HG03045 (cell line): ENCODE data around the gene AASDHPPT.
A peak's percentile ranks its signal among the peaks of the same experiment; 100 is the strongest.

ENCODE experiments used
- ATAC-seq: cut with Tn5 transposase; IDR thresholded peaks from one replicate; pipeline ENCODE4 v1.9.1; 2021; ENCODE audit warnings: mild to moderate bottlenecking, moderate library complexity; ENCODE audit not compliant: unreplicated experiment

The AASDHPPT gene

DNA sequence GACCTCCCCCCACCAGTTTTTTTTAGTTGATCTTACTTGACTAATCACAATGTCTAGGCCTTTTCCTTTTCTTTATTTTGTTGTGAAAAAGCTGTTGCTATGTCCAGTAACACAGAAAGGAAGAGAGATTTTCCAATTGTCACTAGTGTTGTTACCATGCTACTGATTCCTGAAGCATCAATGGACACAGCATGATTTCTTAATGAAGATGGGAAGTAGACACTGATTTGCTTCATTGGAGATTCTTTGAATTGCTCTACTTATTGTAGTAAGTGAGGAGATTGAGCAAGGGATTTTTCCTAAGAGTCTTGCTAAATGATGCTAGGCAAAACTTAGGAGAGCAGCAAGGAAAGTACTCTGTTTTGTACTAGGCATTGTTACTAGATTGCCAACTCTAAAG lies 4.6 kb downstream of the AASDHPPT start:
- ATAC-seq, result no peak

DNA sequence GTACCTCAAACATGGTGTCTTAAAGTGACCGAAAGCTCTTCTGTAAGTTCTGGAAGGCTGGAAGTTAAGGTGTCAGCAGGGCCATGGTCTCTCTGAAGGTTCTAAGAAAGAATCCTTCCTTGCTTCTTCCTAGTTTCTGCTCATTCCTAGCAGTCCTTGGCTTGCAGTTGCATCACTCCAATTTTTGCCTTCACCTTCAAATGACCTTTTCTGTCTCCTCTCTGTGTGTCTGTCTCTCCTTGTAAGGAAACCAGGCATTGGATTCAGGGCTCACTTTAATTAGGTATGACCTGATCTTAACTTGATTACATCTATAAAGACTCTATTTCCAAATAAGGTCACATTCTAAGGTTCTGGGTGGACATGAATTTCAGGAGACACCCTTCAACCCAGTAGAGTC lies 8.7 kb downstream of the AASDHPPT start:
- ATAC-seq, result no peak

DNA sequence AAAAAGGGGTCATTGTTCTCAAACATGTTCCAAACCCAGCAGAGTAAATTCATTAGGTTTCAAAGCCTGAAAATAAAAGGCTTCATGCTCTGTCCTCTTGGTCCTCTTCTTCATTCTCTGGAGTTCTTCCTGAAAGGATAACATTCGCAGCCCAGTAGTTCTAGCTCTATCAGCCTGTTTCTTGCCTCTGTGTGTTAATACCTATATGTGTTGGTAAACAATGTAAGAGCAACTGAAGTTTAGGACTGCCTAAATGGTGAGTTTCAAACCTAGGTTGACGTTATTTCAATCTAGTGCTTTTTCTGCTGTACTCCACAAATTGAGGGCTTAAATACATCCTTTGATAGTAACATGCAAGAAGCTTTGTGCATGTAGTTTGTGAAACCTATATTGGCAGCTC lies 9.4 kb downstream of the AASDHPPT start:
- no peak for ATAC-seq

DNA sequence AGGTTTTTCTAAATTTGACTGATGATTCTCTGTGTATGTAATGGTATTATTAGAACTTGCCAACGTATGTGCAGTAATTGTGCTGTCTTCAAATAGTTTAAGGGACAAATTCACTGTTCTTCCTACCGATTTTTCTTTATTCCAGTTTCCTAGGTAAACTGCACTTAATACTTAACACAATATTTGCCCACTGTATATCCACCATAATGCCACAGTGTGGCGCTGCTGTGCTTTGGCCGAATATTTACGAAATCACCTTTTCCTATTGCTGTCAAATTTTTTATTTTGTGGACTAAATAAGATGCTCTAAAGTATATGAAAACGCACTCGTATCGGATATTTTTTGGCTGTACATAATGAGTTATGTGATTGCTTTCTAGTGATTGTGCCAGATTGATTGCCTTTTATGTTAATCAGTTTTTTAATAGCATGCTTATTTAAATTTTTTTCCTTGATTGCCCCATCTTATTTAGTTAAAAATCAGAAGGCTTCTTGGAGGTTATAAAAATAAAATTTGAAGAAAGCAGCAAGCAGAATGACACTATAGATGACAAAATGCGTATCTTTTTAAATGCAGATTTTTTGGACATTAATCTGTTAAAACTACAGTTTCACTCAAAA lies 10.5 kb downstream of the AASDHPPT start:
- no peak for ATAC-seq

DNA sequence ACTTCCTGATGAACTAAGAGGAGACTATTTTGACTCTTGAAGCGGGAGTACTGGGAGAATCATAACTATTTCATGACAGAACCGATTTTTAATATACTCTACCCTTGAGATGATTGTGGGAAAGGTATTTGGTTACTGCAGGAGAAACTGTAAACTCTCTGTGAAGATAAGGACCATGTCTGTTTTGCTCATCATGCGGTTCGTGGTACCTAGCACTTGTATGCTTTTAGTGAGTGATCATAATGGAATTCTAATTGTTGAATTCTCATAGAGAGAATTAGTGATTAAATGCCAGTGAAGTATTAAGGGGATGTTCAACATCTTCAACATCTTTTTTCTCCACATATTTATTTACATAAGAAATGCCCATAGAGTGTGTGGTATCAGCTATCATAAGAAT lies 11.4 kb downstream of the AASDHPPT start:
- ATAC-seq, result no peak

DNA sequence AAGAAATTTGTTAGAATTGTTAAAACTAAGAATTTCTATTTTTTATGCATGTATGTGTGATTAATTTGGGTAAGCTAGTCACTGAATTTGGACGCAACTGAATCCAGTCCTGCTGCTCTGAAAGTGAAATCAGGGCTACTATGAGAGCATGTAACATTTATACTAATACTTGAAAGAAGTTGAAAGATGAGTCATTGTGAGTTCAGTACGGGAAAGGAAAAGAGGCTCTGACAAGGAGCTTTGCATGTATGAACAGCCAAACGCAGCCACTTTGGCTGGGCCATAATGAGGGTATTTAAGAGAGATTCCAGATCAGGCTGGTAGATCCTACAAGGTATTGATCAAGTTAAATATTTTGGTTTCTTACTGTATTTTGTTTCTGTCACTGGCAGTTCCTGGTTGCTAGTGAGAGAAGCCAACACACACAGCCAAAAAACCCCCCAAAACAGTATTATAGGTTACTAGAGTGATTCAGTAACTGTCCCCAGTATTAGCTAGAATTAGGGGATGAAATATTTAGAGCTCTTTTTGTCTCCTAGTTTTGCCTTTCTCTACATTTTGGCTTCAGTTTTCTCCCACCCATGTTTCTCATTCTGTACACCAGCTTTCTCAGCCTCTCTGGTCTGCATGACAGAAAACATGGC lies 14.1 kb downstream of the AASDHPPT start:
- ATAC-seq, result peak; percentile 99

DNA sequence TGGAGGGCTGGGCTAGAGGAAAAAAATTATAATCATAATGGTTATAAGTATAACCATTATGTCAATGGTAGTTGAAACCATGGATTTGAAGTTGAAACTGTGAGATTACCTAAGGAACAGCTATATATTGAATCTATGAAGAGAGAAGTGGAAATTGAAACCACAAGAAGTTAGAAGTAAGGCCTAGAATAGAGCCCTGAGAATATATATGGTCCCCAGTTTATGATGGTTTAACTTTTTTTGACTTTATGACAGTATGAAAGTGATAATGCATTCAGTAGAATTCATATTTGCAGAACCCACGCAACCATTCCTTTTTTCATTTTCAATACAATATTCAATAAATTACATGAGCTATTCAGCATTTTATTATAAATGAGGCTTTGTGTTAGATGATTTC lies 15.0 kb downstream of the AASDHPPT start:
- ATAC-seq, result no peak

DNA sequence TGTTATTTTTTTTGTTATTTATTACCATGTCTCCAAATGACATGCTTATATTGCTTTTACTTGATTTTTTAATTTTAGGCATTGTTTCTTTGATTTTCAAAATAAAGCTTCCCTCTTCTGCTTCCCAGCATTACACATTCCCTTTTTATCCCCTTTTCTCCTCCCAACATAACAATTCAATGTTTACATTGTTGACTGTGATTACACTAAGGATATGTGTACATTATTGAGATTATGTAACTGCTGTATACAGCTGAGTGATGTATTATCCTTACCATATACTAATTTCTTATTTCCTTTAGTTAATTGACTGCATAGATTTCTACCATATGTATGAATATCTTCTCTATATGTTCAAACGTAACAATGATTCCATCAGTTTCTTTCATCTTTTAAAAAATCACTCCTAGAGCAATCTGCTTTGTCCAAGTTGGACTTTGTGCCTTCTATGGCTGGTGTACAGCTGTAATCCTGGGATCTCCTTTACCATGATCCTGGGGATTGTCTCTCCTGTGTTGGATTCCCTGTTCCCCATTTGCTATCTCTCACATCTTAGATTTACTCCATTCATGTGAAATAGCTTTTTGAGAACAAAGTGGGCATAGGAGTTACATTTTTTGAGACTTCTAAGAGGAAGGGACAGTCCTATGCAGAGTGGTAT lies 21.6 kb downstream of the AASDHPPT start:
- ATAC-seq, result no peak

DNA sequence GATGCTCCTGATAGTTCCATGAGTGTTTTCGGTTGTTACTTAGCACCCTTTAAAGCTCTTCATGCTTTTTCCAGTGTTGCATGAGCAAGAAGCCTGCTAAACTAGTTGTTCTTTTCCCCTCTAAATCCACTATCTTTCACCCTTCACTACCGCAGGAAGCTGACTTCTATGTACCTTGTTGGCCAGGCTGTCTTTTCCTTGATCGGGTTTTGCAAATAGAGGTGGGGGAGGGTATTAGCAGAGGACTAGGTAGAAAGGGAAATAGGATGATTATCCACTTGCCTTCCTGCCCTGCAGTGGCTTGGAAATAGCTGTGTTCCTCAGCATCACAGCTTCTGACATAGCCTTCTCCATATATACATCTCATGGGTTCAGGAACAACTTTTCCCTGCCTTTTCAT lies 23.9 kb downstream of the AASDHPPT start:
- no peak for ATAC-seq

DNA sequence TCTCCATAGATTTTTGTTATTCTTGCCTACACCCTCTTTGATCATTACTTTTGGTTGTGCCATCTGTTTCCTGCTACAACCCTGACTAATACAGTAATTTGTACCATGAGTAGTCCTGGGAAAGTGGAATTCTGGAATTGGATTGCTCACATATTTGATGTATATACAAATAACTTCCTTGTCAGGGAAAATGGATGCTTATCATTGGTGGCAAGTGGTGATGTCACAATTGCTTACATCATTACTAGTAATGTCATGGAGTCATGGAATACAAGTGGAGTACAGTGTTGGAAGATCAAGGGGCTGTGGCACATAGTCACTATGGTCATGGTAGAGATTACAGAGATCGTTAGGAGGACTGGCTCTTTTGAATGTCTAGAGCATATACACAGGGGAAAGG lies 24.4 kb downstream of the AASDHPPT start:
- no peak for ATAC-seq

DNA sequence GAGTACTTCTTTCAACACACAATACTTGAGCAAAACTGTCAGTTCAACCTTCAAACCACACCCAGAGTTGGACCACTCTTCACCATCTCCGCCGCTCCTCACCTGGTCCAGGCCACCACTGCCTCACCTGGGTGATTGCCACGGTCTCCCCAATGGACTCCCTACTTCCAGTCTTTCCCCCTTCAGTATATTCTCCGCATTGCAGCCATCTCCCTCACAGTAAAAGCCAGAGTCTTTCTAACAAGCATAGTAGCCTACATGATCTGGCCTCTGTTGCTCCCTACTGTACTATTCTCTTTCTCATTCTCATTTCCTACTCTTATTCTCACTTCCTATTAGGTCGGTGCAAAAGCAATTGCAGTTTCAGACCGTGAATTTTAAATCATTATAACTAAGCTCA lies 28.5 kb downstream of the AASDHPPT start:
- no peak for ATAC-seq

DNA sequence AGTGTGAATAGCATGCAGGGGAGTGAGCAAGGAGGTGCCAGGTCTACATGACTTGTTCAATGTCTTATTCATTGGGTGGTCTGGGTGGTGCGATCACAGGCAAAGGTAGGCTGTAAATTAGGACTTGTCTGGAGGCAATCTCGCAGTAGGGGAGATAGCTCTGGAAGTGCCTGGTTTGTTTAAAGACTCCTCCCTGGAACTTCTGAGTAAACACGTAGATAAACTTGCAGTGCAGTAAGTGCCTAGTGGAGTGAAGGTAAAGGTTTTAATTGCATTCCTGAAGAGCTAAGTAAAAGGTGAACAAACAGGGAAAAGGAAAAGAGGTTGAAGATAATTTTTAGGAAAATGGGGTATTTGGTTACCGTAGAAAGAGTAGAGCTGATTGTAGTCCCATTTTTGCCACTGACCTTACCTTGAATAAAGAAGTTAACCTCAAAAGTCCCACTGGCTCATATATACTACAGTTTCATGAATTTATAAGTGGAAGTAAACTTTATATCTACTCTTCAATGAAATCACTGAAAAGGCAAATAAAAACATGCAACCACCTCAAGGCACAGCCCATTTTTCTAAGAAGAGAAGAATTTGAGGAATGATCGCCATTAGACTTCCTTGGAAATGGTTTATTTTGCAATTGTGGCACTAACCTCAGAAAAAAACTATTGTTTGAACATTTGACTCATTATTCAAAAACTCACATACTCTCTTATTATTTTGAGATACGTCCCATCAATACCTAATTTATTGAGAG lies 44.3 kb downstream of the AASDHPPT start:
- ATAC-seq, result no peak

DNA sequence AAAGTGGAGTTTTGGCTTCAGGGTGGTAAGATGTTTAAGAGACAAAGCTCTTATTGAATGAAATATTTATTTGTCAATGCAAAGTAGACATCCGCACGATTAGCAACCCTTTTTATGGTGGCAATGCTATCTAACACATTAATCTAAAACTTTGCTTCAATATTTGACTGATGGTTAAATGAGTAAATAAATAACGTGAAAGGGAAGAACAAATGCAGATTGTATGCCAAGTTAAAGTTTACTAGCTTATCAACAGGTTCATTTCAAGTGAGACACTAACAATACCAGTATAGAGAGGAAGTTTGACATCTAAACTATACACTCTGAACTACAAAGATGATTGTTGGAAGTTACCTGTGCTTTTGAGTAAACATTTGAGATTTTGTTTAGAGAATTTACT lies 50.1 kb downstream of the AASDHPPT start:
- ATAC-seq, result no peak

DNA sequence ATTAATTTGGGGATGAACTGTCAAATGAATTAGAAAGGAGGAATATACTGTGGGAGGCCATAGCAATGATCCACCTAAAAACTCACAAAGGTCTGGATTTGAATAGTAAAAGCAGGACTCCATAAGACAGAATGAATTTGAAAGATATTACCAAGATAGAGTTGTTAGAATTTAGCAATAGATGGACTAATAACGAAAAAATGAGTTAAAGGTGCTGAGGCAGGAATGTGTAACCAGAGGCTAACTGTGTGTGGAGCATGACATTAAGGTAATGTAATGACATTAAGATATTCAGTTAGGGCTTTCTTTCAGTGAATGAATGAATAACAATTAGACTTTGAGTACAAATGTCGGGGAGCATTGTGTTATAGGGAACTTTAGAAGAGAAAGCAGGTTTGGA lies 51.3 kb downstream of the AASDHPPT start:
- no peak for ATAC-seq

DNA sequence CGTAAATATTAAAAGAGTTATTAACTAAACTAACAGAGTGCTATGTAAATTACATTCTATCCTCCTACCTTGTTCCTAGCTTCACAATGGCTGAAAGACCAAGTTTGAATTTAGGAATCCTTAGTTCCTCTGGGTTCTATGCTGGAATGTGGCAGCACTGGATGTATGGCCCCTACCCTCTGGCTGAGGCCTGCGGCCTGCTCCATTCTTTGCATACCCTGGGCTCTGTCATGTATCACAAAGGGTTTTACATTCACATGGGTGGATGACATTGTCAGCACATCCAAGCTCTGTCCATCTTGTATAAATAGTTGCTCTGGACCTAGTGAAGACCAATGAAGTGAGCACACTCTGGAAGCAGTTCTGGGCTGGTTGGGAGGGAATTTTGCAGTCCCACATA lies 54.5 kb downstream of the AASDHPPT start:
- ATAC-seq, result no peak

DNA sequence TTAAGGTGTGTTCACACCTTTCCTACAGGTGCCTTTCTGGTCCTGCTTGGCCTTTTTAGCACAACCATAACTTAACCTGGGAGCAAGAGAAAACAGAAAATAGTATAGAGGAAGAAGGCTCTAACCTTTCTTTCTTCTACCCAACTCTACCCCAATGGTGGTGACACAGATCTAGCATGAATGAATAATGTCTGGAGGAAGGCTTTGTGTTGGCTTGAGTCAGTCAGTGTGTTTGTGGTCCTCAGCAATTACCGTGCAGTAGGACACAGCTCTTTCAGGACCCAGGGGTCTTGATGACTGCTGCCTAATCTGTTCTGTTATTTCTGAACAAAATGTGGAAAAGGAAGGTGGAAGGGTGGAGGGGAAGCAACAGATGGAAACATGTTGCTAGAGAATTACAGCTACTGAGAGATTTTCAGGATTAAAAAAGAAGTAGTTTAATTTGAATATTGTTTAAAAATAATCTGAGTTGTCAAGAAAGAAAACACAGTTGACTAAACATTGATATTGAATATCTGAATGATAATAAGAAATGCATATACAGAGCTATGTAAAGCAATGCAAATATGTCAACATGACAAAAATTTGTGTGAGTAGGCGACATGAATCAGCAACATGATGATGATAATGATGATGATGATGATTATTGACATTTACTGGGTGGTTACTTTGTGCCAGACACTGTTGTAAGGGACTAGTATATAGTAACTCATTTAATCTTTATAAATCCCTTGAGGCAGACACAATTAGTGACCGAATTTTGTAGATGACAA lies 55.3 kb downstream of the AASDHPPT start:
- ATAC-seq, result no peak

DNA sequence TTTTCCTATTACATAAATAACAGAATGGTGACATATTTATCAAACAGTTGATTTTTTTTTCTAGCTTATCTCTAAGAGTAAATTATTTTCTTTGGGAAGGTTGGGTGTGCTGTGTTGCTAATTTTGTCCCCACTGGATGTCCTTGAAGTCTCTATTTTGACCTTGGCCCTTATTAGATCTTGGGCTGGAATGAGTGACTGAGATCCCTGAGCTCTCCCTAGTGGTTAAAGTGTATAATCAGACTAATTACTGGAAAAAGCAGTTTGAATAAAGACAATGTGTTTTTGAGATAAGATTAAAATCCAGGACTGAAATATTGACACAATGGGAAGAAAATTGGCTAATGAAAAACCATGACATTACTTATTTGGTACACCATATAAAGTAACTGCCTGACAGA lies 56.1 kb downstream of the AASDHPPT start:
- no peak for ATAC-seq

DNA sequence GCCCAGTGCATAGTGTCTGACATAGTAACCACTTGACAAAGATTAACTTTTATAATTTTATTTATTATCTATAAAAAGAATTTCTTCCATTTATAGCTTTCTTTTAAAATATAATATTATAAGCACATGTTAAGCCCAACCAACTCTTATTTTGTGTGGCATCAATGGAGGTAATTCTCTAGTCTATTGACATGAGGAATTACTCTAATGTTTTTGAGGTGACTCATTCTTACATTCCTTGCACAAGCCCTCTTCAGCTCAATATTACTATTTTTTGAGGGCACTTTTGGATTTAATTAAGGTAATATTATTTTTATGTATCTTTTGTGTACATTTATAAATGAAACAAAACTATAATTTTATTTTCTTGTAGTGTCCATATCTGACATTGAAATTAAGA lies 59.6 kb downstream of the AASDHPPT start:
- ATAC-seq, result no peak

DNA sequence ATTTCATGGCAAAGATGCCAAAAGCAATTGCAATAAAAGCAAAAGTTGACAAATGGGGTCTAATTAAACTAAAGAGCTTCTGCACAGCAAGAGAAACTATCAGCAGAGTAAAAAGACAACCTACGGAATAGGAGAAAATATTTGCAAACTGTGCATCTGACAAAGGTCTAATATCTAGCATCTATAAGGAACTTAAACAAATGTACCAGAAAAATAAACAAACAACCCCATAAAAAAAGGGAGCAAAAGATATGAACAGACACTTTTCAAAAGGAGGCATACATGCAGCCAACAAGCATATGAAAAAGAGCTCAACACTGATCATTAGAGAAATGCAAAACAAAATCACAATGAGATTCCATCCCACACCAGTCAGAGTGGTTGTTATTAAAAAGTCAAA lies 60.3 kb downstream of the AASDHPPT start:
- ATAC-seq, result no peak
